OCI-LY1 (cell line): ENCODE measurements around the gene IGFN1.
"Not testable (repeated sequence)": the region's sequence is repeated elsewhere in the genome, so short reads cannot be mapped to it uniquely, and the experiment has no call there.

Experiments
- EZH2 ChIP-seq: fragments of 200-600 bp; sonication (generic), shearing (Covaris generic); IDR thresholded peaks from 2 replicates; pipeline ENCODE4 v1.8.0; 2017; ENCODE audit warnings: borderline replicate concordance, mixed run types, mild to moderate bottlenecking, antibody characterized with exemption, low read length, moderate library complexity, mixed read lengths
- TF ChIP-seq, protein P1 (sequence below): fragments of 200-600 bp; sonication (generic), shearing (Covaris generic); IDR thresholded peaks from 2 replicates; pipeline ENCODE4 v1.5.1; 2017; ENCODE audit warnings: mild to moderate bottlenecking, antibody characterized with exemption, low read length, moderate library complexity, mixed read lengths

GRCh38 chr1:201258132-201258531 is 67.5 kb downstream of the IGFN1 start:
- TF ChIP-seq EZH2: not testable (repeated sequence)
- TF ChIP-seq, protein P1, sequence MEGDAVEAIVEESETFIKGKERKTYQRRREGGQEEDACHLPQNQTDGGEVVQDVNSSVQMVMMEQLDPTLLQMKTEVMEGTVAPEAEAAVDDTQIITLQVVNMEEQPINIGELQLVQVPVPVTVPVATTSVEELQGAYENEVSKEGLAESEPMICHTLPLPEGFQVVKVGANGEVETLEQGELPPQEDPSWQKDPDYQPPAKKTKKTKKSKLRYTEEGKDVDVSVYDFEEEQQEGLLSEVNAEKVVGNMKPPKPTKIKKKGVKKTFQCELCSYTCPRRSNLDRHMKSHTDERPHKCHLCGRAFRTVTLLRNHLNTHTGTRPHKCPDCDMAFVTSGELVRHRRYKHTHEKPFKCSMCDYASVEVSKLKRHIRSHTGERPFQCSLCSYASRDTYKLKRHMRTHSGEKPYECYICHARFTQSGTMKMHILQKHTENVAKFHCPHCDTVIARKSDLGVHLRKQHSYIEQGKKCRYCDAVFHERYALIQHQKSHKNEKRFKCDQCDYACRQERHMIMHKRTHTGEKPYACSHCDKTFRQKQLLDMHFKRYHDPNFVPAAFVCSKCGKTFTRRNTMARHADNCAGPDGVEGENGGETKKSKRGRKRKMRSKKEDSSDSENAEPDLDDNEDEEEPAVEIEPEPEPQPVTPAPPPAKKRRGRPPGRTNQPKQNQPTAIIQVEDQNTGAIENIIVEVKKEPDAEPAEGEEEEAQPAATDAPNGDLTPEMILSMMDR: not testable (repeated sequence)
